Tibial nerve (tissue), 4 donors: ENCODE results near the gene FLRT3. TPM values are rescaled to one million over a fixed set of nuclear protein-coding genes. Genes with fewer than 3 reads are reported as not detected.
A peak's percentile ranks its signal among the peaks of the same experiment; 100 is the strongest.

ENCODE experiments used
- DNase-seq, 2 donors: peaks; one replicate each; pipeline ENCODE4 v3.0.0-alpha.2; 2019; ENCODE audit warnings: low spot score in 2 of 2
- H3K27ac ChIP-seq, 4 donors: fragments of 200-600 bp; sonication (generic) in 3 of 4; one replicate each; pipeline ENCODE4 v1.5.1; 2017 to 2019; ENCODE audit warnings: mild to moderate bottlenecking in 1 of 4
- H3K27me3 ChIP-seq, 2 donors: fragments of 200-600 bp; sonication (generic) in 1 of 2; one replicate each; pipeline versions ENCODE4 v1.5.1 to v1.6.0; 2017 to 2019
- H3K36me3 ChIP-seq, 3 donors: fragments of 200-600 bp; sonication (generic); one replicate each; pipeline ENCODE4 v1.5.1; 2018 to 2019
- H3K4me1 ChIP-seq, 4 donors: fragments of 200-600 bp; sonication (generic) in 3 of 4; one replicate each; pipeline ENCODE4 v1.5.1; 2017 to 2019
- H3K4me3 ChIP-seq, 4 donors: fragments of 200-600 bp; sonication (generic) in 3 of 4; one replicate each; pipeline ENCODE4 v1.5.1; 2017 to 2019; ENCODE audit warnings: mild to moderate bottlenecking in 1 of 4, moderate library complexity in 1 of 4
- H3K9me3 ChIP-seq, 4 donors: fragments of 200-600 bp; sonication (generic) in 3 of 4; one replicate each; pipeline ENCODE4 v1.5.1; 2017 to 2019
- EP300 ChIP-seq, 2 donors: sonication (generic); formaldehyde crosslinking; IDR thresholded peaks; one replicate each; pipeline ENCODE4 v1.6.1; 2017; ENCODE audit warnings: antibody characterized with exemption in 2 of 2, mild to moderate bottlenecking in 1 of 2
- POLR2A ChIP-seq, 2 donors: fragments of 450-650 bp; IDR thresholded peaks; one replicate each; pipeline ENCODE4 v1.6.1; 2017; ENCODE audit warnings: antibody characterized with exemption in 2 of 2, mild to moderate bottlenecking in 2 of 2, moderate library complexity in 2 of 2
- WGBS, 2 donors: methylation state at CpG; one replicate each; pipeline ENCODE4 v1.1.5; 2018; 5-methylcytosine and 5-hydroxymethylcytosine counted together
- total RNA-seq, 4 donors: library from RNA; depleted of rRNA; stranded (reverse); fragments of >200 nt; gene quantifications; one replicate each; pipeline ENCODE4 v1.1.0, GENCODE V29; 2016
- TF ChIP-seq, protein P1 (sequence below), 5 experiments: fragments of 200-600 bp in 3 of 5; fragments of 450-650 bp in 2 of 5; sonication (generic) in 3 of 5; IDR thresholded peaks; one replicate each; pipeline ENCODE4 v1.5.1; 2016 to 2019; ENCODE audit warnings: antibody characterized with exemption in 5 of 5, mild to moderate bottlenecking in 3 of 5, moderate library complexity in 2 of 5

The FLRT3 gene
- total RNA-seq = 10 to 100 TPM in 3 of 4 donors, 1 to 10 TPM in 1; 8.7 to 26.7 (median 16.2) TPM

DNA sequence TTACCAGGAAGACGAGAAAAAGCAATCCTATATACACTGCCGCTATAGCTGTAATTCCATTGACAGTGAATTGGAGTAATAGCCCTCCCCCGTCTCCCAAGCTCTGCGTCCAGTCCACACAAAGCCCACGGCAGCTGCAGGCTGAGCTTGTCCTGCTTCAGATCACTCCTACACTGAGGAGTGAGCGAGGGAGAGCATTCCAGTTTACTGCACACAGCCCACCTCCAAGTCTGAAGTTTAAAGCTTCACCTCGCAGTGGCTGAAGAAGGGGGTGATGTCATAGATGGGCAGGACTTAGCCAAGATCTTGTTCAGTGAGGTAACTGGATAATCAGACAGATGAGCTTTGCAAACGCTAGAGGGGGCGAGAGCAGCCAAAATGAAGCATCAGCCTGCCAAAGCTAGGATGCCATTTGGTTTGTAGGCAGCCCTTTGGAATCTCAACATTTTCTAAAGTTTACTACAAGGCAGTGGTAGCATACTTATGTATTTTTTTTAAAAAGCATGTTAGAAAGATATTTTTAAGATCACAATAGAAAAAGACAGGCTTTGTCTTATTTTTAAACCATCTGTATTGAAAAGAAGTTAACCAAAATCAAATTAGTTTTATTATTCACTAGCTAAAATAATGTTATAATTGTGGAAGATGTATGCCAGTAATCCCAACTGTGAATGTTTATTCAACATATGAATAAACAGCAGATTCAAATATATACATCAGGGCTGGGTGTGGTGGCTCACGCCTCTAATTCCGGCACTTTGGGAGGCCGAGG, at the start of gene FLRT3:
TSS of gene FLRT3 (minus strand) at position 213 of the 772 bp plus-strand sequence. CDS start 10,106 bp downstream, outside the sequence.
- 19% methylated on average over 12 of the region's 12 CpGs for WGBS, 2 donors
- no peaks in the 10 kb centered on the region for H3K4me1 ChIP-seq
- TF ChIP-seq EP300 (IDR thresholded peaks at IDR 0.05) = peak in 1 of 2 donors; percentile 96
- TF ChIP-seq POLR2A (IDR thresholded peaks at IDR 0.05) = peak; percentile 58 to 90
- TF ChIP-seq, protein P1, sequence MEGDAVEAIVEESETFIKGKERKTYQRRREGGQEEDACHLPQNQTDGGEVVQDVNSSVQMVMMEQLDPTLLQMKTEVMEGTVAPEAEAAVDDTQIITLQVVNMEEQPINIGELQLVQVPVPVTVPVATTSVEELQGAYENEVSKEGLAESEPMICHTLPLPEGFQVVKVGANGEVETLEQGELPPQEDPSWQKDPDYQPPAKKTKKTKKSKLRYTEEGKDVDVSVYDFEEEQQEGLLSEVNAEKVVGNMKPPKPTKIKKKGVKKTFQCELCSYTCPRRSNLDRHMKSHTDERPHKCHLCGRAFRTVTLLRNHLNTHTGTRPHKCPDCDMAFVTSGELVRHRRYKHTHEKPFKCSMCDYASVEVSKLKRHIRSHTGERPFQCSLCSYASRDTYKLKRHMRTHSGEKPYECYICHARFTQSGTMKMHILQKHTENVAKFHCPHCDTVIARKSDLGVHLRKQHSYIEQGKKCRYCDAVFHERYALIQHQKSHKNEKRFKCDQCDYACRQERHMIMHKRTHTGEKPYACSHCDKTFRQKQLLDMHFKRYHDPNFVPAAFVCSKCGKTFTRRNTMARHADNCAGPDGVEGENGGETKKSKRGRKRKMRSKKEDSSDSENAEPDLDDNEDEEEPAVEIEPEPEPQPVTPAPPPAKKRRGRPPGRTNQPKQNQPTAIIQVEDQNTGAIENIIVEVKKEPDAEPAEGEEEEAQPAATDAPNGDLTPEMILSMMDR (IDR thresholded peaks at IDR 0.05) = peak; percentile 63 to 82 (median 76)
- no peaks in the 10 kb centered on the region for H3K36me3 ChIP-seq
- no peaks in the 10 kb centered on the region for H3K9me3 ChIP-seq
- peak within 1 kb of the TSS; percentile 67 to 89 (median 82) for H3K27ac ChIP-seq
- peak within 1 kb of the TSS; percentile 39 to 57 (median 46) for H3K4me3 ChIP-seq
- no peaks in the 10 kb centered on the region for H3K27me3 ChIP-seq
- DNase-seq = peak; percentile 55 to 74

DNA sequence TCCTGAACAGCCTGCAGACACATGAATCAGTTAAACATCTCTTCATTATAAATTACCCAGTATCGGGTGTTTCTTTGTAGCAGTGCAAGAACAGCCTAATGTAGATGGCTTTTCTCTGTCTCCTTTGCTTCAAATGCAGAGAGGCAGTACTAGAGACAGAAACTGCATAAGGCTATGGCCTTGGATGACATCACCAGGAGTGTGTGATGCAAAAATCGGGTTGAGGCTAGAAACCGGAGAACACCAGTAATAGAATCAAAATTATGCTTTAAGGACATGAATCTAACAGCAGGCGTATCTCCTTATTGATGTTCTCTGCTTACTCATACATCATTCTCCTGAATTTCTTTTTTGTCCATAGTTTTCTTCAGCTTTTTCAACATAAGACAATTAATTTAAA, 49.3 kb upstream of the FLRT3 start:
- Histone ChIP-seq H3K4me1 (no peaks in the 10 kb centered on the region), H3K27ac (no peak overlapping the region), H3K36me3 (no peaks in the 10 kb centered on the region), H3K4me3 (no peak overlapping the region), H3K27me3 (no peaks in the 10 kb centered on the region), H3K9me3 (peaks cover 0 to 17% (median 4%) of the 10 kb centered on the region in 4 donors)
- DNase-seq = no peak
- TF ChIP-seq, protein P1 (IDR thresholded peaks at IDR 0.05) = no peak
- TF ChIP-seq EP300 (IDR thresholded peaks at IDR 0.05) (no peak), POLR2A (IDR thresholded peaks at IDR 0.05) (no peak)
- WGBS, 2 donors = 92 to 94% methylated on average over 4 of the region's 4 CpGs

DNA sequence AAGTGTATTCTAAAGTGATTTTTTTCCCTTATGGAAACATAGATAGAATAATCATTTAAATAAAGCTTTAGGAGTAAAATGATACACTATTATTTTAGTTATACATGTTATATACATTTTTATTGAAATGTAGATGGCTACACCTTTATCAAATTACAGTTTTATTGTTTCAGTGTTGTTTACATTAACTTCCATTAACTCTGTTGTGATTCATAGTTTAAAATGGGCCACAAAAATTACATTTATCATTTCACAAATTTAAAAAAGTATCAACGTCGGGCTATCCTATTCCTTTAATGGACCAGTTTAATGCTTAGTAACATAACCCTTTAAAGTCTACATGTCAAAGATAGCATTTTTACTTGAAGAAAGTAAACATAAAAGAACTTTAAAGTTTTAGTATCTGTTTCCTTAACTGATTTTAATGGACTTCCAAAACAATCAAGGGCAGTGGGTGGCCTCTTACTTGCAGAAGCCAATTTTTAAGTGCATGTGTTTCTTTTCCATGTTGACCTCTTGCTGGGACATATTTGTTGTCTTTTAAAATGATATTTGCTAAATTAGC, 47.8 kb upstream of the FLRT3 start:
- TF ChIP-seq POLR2A (IDR thresholded peaks at IDR 0.05) = no peak
- H3K27ac ChIP-seq = no peak overlapping the region
- WGBS, 2 donors = 80 to 83% methylated on average over 2 of the region's 2 CpGs
- H3K4me1 ChIP-seq = no peaks in the 10 kb centered on the region
- peaks cover 0 to 17% (median 4%) of the 10 kb centered on the region in 4 donors for H3K9me3 ChIP-seq
- H3K36me3 ChIP-seq = no peaks in the 10 kb centered on the region
- DNase-seq = no peak
- no peaks in the 10 kb centered on the region for H3K27me3 ChIP-seq
- no peak overlapping the region for H3K4me3 ChIP-seq

DNA sequence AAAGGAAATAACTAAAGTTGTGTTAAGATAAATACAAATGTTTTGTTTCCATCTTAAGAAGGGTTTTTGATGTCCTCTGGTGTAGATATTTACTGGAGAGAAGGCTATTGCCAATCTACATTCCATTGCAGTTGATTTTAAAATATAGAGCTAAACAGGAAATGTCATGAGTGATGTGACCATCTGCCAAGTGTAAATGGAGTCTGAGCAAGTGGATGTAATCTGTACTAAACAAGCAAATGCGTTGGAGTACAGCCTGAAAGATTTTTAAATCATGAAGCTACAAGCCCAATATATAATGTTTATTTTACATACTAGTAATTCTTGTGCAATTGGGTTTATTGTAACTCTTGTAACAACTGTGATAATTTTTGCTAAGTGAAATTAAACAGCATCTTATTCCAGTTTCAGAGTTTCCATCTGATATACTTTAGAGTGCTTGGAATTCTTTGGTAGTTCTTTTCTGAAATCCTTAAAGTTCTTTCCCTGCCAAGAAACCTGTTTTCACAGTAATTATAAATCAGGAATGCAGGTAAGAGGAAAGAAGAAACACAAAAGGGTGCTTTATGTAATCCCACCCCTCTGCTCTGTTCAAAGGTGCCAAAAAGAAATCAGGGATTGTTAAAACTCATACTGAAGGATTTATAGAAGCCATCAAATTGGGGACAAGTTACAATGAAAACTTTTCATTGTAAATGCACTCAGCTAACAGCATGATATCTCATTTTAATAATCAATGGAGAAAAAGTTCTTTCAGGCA, 47.2 kb upstream of the FLRT3 start:
- no peak for DNase-seq
- Histone ChIP-seq H3K4me3 (no peak overlapping the region), H3K27me3 (no peaks in the 10 kb centered on the region), H3K27ac (no peak overlapping the region), H3K36me3 (no peaks in the 10 kb centered on the region), H3K9me3 (peaks cover 0 to 17% (median 4%) of the 10 kb centered on the region in 4 donors), H3K4me1 (no peaks in the 10 kb centered on the region)
- no peak for TF ChIP-seq EP300 (IDR thresholded peaks at IDR 0.05)
- TF ChIP-seq, protein P1 (IDR thresholded peaks at IDR 0.05) = no peak
- WGBS, 2 donors = 31 to 48% methylated on average over 1 of the region's 1 CpG

DNA sequence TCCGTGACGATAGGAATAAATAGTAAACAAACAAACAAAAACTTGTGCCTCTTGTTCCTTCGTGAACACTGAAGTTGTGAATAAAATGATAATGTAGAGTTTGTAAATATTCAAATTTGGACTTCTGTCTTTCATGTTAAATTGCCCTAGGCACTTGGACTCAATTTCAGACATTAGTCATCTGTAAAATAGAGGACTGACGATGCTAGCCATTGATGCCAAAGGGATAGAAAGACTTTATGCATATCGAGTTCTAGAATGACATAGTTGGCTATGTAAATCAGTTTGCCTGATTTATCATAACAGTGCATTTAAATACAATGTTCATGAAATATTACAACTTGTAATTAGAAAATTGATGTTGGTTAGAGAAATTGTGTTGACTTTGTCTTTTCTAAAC, 45.9 kb upstream of the FLRT3 start:
- H3K27me3 ChIP-seq = no peaks in the 10 kb centered on the region
- DNase-seq = no peak
- peaks cover 0 to 17% (median 4%) of the 10 kb centered on the region in 4 donors for H3K9me3 ChIP-seq
- no peak overlapping the region for H3K4me3 ChIP-seq
- 77 to 87% methylated on average over 5 of the region's 5 CpGs for WGBS, 2 donors
- TF ChIP-seq EP300 (IDR thresholded peaks at IDR 0.05) (no peak), POLR2A (IDR thresholded peaks at IDR 0.05) (no peak)
- TF ChIP-seq, protein P1 (IDR thresholded peaks at IDR 0.05) = no peak
- no peaks in the 10 kb centered on the region for H3K36me3 ChIP-seq
- H3K4me1 ChIP-seq = no peaks in the 10 kb centered on the region
- no peak overlapping the region for H3K27ac ChIP-seq
